NCI-H69 (cell line): Measurements from ENCODE around the gene FAF2.
"Not testable (repeated sequence)": the region's sequence is repeated elsewhere in the genome, so short reads cannot be mapped to it uniquely, and the experiment has no call there.

Experiments
- DNase-seq: peaks from one replicate; lab custom pipeline; 2025; lab: John Stamatoyannopoulos, UW

The FAF2 gene

DNA sequence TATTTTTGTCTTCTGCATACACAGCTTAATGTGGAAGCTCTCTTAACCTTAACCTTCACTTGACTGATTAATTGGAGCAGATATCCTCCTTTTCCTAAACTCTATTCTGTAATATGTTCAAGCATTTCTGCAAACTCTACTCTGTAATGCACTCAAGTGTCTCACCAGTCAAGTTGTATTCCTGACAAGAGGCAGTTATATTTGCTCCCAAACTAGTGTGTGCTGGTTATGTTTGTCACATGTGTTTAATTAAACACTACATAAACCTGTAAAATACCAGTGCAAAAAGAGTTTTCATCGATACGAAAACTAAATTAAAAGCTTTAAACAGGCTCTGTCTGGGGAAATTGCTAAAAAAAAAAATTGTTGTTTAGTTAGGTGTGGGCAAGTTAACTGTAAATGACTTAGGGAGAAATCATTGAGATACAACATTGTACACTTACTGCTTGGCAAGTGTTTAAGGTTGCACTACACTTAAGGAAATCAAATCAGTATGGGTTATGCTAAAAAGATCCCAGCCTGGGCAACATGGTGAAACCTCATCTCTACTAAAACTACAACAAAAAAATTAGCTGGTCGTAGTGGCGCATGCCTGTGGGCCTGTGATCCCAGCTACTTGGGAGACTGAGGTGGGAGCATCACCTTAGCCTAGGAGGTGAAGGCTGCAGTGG lies 6.7 kb downstream of the FAF2 start:
- no peak for DNase-seq

DNA sequence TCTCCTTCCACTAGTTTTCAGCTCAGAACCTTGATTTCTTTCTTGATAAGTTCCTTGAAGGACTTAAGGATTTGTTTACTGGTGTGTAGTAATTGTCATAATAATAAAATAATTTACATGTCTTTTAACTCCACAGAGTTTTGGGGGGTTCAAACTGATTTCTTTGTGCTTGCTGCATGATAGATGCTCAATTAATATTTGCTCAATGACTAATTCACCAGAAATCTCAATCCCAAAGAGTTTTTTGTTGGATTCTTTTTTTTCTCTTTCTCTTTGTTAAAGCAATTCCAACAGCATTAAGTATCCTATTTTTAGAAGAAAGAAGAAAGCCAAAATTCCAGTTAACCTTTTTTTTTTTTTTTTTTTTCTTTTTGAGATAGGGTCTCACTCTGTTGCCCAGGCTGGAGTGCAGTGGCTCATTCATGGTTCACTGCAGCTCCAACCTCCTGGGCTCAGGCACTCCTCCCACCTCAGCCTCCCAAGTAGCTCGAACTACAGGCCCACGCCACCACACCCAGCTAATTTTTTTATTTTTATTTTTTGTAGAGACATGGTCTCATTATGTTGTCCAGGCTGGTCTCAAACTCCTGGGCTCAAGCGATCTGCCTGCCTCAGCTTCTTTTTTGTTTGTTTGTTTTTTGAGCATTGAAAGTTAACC lies 10.8 kb downstream of the FAF2 start:
- DNase-seq, result no peak

DNA sequence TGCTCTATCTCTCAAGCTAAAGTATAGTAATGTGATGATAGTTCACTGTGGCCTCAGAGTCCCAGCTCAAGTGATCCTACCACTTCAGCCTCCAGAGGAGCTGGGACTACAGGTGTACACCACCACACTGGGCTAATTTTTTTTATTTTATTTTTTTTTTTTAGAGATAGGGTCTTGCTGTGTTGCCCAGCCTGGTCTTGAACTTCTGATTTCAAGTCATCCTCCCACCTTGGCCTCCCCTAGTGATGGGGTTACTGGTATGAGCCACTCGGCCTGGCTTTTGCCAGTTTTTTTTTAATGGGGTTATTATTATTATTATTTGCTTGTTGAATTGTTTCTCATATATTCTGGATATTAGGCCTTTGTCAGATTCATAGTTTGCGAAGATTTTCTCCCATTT lies 13.2 kb downstream of the FAF2 start:
- no peak for DNase-seq

DNA sequence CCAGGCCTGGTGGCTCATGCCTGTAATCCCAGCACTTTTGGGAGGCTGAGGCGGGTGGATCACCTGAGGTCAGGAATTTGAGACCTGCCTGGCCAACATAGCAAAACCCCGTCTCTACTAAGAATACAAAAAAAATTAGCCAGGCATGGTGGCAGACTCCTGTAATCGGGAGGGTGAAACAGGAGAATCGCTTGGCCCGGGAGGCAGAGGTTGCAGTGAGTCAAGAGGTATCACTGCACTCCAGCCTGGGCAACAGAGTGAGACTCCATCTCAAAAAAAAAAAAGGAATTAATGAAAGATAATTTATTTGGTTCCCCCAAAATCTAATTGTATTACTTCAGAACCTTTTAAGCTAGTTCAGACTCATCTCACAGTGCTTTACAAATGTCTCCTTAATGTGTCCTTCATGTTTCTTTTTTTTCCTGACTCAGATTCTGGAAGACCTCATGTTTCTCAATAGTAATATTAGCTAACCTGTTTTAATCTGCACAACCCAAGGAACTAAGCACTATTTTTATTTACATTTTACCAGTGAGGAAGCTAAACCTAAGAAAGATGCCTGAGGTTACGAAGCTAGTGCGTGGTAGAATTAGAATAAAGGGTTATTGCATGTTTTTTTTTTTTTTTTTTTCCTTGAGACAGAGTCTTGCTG lies 15.1 kb downstream of the FAF2 start:
- no peak for DNase-seq

DNA sequence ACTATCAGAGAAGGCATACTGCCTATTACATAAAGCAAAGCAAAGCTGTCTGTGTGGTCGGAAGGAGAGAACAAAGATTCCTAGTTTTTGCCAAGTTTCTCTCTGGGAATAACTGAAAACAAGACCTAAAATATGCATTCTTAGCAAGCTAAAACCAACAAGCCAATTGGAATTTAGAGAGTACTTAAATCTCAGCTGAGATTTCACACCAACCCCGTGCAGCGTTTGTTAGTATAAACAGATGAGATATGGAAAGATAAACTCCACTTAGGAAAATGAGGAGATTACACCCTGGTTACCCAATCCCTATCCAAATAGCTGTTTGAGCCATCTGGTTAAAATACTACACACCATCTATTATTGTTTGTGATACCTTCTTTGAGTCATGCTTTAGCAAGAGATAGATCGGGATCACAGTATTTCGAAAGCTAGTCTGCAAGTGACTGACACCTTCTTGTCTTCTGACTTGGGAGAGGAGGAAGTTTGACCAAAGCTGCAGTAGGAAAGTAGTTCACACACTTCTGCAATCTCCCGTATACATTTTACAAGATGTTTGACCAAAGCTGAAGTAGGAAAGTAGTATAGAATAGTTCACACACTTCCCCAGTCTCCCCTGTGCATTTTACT lies 18.2 kb downstream of the FAF2 start:
- no peak for DNase-seq

DNA sequence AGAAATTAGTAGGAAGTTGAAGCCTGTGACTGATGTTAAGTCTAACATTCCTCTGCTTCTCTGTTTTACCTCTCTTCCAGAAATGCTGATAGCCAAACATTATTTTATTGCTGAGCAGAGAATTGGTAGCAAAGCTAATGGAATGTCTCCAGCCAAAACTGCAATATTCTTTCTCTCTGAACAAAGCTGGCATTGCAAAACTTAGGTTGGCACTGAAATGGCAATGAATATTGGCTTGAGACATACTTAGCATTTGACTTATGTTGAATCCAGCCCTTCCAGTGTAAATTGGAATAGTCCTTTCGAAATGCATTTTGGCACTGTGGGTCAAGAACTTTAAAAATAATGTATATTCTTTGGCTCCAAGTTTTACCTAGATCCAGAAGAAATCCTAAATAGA lies 21.1 kb downstream of the FAF2 start:
- DNase-seq, result no peak

DNA sequence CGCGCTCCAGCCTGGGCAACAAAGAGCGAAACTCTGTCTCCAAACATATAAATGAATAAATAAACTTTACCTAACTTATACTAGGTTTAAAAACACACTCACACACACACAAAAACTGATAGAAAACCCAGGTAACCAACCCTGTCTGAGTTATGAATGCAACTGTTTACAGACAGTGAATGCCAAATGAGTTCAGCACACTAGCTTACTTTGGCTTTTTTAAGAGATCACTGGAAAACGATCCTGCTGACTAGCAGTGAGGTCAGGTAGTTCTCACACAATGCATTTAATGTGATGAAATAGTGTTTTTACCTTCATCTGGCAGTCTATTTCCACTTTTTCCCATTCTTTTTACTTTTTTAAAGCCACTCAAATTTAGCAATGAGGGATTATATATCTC lies 22.4 kb downstream of the FAF2 start:
- DNase-seq, result no peak

DNA sequence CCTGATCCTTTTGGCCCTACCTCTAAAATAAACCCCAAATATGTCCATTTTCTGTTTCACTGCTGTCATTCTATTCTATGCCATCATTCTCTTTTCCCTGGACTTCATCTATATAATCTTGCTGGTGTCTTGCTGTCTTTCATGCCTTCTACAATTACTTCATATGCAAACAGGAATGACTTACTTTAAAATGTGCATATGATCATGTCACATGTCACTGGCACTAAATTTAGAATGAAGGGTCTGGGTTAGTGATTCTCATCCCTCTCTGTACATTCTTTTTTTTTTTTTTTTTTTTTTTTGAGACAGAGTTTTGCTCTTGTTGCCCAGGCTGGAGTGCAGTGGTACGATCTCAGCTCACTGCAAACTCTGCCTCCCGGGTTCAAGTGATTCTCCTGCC lies 22.9 kb downstream of the FAF2 start:
- no peak for DNase-seq

DNA sequence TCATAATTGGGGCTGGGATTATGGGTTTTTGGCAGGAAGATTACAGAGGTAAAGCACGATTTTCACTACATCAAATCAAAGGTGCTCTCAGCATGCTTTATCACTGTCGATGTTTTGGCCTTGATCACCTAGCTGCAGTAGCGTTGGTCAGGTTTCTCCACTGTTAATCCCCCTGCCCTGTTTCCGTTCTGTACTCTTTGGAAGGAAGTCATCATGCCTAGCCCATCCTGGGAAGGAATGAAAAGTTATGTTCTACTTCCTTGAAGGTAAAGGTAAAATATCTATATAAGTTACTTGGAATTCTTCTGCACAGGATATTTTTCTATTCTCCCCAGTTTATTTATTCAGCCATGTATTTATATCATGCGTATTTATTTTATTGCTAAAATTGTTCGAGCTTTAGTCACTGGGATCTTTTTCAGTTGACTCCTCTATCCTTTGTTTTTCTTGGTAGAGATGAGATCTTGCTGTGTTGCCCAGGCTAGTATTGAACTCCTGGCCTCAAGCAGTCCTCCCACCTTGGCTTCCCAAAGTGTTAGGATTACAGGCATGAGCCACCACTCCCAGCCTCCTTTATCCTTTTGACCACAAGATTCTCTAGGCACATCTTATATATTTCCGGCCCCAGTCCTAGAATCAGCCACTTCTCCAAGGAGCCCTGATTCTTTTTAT lies 25.3 kb downstream of the FAF2 start:
- no peak for DNase-seq

DNA sequence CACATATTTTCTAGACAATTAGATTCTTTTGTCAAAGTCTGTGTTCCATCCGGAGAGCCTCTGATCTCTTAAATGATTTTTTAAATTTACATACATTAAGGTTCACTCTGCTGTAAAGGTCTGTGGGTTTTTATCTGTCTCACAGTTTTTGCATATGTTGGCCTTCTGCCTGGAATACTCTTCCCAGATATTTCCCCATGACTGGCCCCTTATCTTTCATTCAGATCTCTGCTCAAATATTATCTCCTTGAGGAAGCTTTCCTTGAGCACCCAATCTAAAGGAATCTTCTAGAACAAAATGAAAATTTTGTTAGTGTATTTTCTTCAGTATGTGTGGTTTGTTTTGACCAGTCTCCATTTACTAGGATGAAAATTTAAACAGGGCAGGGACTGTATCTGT lies 26.3 kb downstream of the FAF2 start:
- no peak for DNase-seq

DNA sequence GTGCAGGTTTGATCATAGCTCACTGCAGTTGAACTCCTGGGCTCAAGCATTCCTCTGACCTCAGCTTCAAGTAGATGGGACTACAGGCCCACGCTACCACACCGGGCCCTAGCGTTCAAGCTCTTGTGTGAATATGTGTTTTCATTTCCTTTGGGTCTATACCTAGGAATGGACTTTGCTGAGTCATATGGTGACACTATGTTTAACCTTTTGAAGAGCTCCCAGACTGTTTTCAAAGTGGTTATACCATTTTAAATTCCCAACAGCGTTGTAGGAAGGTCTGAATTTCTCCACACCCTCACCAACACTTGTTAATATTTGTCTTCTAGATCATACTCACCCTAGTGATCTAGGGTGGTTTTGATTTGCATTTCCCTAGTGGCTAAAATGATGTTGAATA lies 33.5 kb downstream of the FAF2 start:
- DNase-seq, result no peak

DNA sequence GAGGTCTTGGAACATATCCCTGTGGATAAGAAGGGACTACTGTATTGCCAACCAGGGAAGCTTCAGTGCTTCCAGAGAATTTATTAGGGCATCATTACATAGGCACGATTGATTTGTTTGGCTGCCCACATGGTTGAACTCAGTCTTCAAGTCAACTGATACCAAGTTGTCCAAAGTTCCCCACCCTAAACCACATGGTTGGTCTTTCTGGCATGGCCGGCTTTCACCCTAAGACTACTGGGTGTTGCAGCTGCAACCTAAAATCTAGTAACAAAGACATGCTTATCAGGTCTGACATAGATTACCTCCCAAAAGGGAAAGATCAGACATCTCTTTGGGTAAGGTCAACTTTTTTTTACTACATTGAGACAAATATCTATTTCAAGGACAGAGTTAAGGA lies 37.0 kb downstream of the FAF2 start:
- no peak for DNase-seq

DNA sequence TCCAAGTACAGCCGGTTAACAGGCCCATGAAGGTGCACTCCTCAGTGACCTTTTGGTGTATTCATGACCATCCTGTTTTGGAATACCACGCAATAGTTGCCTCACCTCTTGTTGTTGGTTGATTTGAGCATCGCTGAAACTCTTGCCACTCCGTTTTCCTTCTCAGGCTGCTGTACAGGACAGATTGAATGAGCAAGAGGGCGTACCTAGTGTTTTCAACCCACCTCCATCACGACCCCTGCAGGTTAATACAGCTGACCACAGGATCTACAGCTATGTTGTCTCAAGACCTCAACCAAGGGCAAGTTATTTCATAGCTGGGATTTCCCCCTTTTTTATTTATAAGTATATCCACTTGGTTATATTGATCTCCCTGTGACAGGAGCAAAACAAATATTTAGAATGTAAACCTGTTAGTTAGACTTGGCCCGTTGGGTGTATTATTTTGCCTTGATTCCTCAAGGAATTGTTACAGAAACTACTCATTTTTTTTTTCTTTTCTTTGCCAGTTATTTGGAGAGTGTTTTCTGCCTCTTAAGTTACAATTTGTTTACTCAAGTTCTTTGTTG lies 38.1 kb downstream of the FAF2 start:
- DNase-seq, result no peak

DNA sequence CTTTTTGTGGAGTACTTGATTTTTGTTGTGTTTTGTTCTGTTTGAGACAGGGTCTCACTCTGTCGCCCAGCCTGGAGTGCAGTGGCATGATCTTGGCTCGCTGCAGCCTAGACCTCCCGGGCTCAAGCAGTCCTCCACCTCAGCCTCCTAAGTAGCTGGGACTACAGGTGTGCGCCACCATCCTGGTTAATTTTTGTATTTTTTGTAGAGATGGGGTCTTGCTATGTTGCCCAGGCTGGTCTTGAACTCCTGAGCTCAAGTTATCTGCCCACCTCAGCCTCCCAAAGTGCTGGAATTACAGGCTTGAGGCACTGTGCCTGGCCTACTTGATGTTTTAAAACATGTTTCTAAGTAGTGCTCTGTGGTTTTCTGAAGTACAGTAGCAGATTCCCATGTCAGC lies 39.0 kb downstream of the FAF2 start:
- DNase-seq, result not testable (repeated sequence)

DNA sequence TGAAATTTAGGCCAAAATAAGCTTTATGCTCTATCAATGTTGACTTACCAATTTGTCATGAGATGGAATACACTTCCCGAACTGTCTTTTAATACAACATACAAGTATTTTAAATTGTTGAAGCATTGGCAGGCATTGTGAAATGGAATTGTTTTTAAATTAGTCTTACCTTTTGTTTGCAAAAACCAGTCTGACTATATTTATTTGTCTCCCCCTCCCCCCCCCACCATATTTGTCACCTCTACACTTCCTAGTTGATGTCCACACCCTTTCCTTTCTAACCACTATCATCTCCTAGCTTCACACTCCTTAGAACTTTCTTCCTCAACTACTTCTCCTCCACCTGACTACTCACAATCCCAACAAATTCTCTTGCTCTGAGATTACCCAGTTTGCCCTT lies 40.9 kb downstream of the FAF2 start:
- DNase-seq, result no peak

DNA sequence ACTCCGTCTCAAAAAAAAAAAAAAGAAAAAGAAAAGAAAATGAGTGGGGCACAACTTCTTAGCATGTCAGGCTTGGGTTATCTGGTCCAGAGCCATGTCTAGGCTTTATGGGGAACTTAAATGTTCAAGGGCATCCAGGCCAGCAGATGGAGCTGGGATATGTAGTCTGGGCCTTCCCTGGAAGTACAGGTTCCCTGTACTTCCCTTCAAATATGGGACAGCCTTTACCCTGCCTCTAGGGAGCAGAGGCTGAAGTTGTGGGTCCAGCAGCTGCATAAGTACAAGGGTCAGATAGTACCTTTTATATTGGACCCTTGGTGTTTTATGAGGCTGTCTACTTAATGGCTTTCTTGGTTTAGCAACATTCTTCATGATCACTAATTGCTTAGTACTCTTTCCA lies 42.1 kb downstream of the FAF2 start:
- no peak for DNase-seq

DNA sequence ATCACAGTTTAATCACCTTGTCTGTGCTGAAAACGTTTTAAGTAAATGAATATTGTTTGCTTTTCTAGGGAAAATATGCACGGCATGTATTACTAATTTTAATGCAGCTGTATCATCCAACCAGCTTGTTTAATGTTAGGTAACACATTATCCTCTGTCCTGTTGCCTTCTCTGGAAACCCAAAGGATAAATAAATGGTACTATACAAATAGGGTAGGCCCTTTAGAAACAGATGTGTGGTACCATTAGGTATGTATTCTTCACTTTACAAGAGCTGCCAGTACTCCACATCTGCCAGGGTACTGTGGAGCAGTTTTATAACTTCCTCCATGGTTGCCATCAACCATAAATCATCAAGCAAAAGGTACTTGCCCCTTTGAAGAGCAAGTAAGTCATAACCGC lies 42.9 kb downstream of the FAF2 start:
- no peak for DNase-seq

DNA sequence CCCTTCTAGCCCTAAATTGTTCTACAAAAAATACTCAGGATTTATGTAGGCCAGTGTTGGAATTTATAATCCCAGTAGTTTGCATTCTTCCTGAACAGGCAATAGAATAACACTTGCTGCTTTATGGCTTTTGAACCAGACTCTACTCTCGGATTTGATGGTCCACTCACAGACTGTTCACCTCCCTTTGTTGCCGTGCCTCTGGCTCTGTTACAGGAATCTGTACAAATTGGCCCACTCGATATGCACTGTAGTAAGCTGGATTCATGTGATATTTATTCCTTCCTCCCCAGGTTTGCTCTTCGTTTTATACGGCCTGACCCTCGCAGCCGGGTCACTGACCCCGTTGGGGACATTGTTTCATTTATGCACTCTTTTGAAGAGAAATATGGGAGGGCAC lies 43.7 kb downstream of the FAF2 start:
- DNase-seq, result no peak

DNA sequence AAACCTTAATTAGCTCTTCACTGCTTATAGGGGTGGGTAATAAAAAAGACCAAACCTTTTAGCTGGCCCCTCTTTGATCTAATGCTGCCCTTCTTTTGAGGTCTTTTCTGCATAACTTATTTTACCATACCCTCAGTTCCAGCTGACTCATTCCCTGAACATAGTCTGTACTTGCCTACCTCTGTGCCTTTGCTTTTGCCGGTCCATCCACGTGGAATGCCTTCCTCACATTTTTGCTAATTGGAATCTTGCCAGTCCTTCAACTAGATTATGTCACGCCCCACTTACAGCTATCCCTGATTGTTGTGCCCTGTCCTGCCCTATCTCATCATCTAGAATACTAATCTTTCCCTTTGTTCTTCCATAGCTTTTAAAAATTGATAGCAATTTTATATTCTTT lies 44.2 kb downstream of the FAF2 start:
- DNase-seq, result no peak

DNA sequence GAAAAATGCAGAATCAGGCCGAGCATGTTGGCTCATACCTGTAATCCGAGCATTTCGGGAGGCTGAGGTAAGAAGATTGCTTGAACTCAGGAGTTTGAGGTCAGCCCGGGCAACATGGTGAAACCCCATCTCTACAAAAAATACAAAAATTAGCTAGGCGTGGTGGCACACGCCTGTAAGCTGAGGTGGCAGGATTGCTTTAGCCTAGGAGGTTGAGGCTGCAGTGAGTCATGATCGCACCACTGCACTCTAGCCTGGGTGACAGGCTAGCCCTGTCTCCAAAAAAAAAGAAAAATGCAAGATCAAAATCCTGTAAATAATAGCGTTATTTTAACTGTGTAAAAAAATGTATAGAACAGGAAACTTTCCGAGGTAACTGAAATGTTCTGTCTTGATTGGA lies 49.7 kb downstream of the FAF2 start:
- DNase-seq, result no peak

DNA sequence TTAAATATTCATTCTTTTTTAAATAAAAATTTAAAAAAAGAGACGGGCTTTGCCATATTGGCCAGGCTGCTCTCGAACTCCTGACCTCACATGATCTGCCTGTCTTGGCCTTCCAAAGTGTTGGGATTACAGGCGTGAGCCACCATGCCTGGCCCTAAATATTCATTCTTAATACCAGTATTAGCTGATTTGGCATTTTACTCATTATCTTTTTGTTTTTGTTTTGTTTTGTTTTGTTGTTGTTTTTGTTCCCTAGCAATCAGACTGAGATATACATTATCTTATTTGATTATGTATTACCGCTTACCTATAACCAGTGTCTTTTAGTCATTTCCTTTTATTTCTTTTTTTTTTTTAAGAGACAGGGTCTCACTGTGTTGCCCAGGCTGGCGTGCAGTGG lies 51.1 kb downstream of the FAF2 start:
- no peak for DNase-seq

DNA sequence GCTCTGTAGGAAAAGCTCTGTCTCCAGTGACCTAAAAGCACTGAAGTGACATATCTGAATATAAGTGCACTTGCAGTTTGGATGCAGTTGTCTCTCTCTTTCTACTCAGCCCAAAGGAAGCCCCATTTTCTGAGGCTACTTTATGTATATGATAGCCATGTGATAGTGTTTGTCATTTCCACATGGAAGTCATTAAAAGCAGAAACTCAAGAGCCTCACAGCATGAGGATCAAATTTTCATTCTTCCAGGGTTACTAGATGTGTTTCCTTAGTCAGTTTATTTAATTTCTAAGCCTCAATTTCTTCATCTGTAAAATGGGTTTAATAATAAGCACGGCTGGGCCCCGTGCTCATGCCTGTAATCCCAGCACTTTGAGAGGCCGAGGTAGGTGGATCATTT lies 52.3 kb downstream of the FAF2 start:
- DNase-seq, result no peak
